Adrenal gland (tissue), 19 donors: ENCODE measurements around the gene TRAPPC11. TPM values are rescaled to one million over a fixed set of nuclear protein-coding genes. Genes with fewer than 3 reads are reported as not detected.

Experiments used
- DNase-seq, 7 donors: peaks; one replicate each; pipeline ENCODE4 v3.0.0-alpha.2; 2019 to 2020
- H3K27ac ChIP-seq, 5 donors: fragments of 200-600 bp; sonication (generic) in 4 of 5; 1 replicate in 3 of 5; 2 replicates in 2 of 5; pipeline versions ENCODE4 v1.5.1 to v1.8.0; 2016 to 2020; ENCODE audit warnings: mild to moderate bottlenecking in 1 of 5
- H3K27me3 ChIP-seq: fragments of 200-600 bp; 2 replicates; pipeline ENCODE4 v1.8.0; 2021
- H3K36me3 ChIP-seq, 2 donors: fragments of 200-600 bp; replicated peaks in 1 of 2; 1 replicate in 1 of 2; 2 replicates in 1 of 2; pipeline versions ENCODE4 v1.5.1 to v1.8.0; 2018 to 2022
- H3K4me1 ChIP-seq, 2 donors: fragments of 200-600 bp; replicated peaks in 1 of 2; 1 replicate in 1 of 2; 2 replicates in 1 of 2; pipeline versions ENCODE4 v1.5.1 to v1.8.0; 2018 to 2021
- H3K4me3 ChIP-seq, 4 donors: fragments of 200-600 bp; sonication (generic) in 3 of 4; one replicate each; pipeline ENCODE4 v1.5.1; 2016 to 2018
- H3K9me3 ChIP-seq, 3 donors: fragments of 200-600 bp; sonication (generic) in 1 of 3; replicated peaks in 1 of 3; 1 replicate in 2 of 3; 2 replicates in 1 of 3; pipeline versions ENCODE4 v1.5.1 to v1.8.0; 2016 to 2021
- POLR2A ChIP-seq, 2 donors: fragments of 450-650 bp; IDR thresholded peaks; one replicate each; pipeline ENCODE4 v1.6.1; 2017; ENCODE audit warnings: antibody characterized with exemption in 2 of 2, mild to moderate bottlenecking in 2 of 2, moderate library complexity in 1 of 2
- WGBS, 4 donors: extraction: QIAGEN DNeasy Blood & Tissue Kit in 2 of 4; methylation state at CpG; one replicate each; pipeline versions ENCODE4 v1.1.5 to v1.1.7; 2013 to 2017; 5-methylcytosine and 5-hydroxymethylcytosine counted together
- intact Hi-C, 2 donors: fragments of 100-400 bp; cut with DNase I; formaldehyde crosslinking; loops; one replicate each; pipeline versions ENCODE4 v1.14.1 to v1.15.0; 2022 to 2023
- long read RNA-seq, 10 donors: library from polyadenylated mRNA in 3 of 10; unstranded in 2 of 10; stranded (forward) in 1 of 10; transcript quantifications; one replicate each; pipeline ENCODE4 v2.0.0 and lab custom pipeline, GENCODE V29; 2021 to 2026
- polyA plus RNA-seq, 3 donors: library from polyadenylated mRNA; stranded (reverse); fragments of 200-250 nt in 2 of 3; fragments of 350-450 nt in 1 of 3; fragmentation: Illumina TruSeq in 1 of 3; extraction: RNeasy Lipid Tissue Mini Kit (QIAGEN cat#74804) in 1 of 3; gene quantifications; one replicate each; pipeline ENCODE4 v1.2.3, GENCODE V29; 2013 to 2014
- total RNA-seq, 9 donors: library from RNA; depleted of rRNA in 4 of 9; stranded (reverse); fragments of >200 nt in 4 of 9; fragments of 120-200 nt in 1 of 9; fragmentation: NEBNext Ultra II Directional in 1 of 9; extraction: Animal tissue kit (Norgen Biotek cat#: 25700) in 1 of 9; gene quantifications; one replicate each; pipeline versions ENCODE4 v1.1.0 to v1.2.4, GENCODE V29; 2013 to 2023
- TF ChIP-seq, protein P1 (sequence below), 6 experiments: fragments of 450-650 bp in 4 of 6; fragments of 200-600 bp in 2 of 6; sonication (generic) in 1 of 6; IDR thresholded peaks; 1 replicate in 5 of 6; 2 replicates in 1 of 6; pipeline versions ENCODE4 v1.5.1 to v1.8.0; 2016 to 2021; ENCODE audit warnings: antibody characterized with exemption in 6 of 6, mild to moderate bottlenecking in 2 of 6, moderate library complexity in 1 of 6
- donor health status: healthy with polysubstance abuse.
- donor health status: Bipolar disorder and iron deficiency.
- donor health status: DM: yes; HTN: yes; CAD: no.
- donor health status: DM: no; HTN: no; CAD: no.
- donor health status: DM: no; HTN: no; CAD: no.
- donor health status: DM: yes; HTN: yes; CAD: no.

The TRAPPC11 gene
- total RNA-seq (100 to 1,000 TPM in 1 of 9 donors, 10 to 100 TPM in 8; 34.9 to 116 (median 55.7) TPM), polyA plus RNA-seq (10 to 100 TPM; 20.5 to 43.4 (median 21.7) TPM)
- long read RNA-seq, donor 1, full-length matches to known transcripts, result 2 of 2 reads
- long read RNA-seq, donor 1, partial matches to known transcripts, result 0 of 2 reads
- long read RNA-seq, donor 1, other reads (novel, unspliced or antisense), result 0 of 2 reads
- long read RNA-seq, donor 2, full-length matches to known transcripts, result 2 of 2 reads
- long read RNA-seq, donor 2, partial matches to known transcripts, result 0 of 2 reads
- long read RNA-seq, donor 2, other reads (novel, unspliced or antisense), result 0 of 2 reads
- long read RNA-seq, donor 3, full-length matches to known transcripts, result 4 of 4 reads
- long read RNA-seq, donor 3, partial matches to known transcripts, result 0 of 4 reads
- long read RNA-seq, donor 3, other reads (novel, unspliced or antisense), result 0 of 4 reads
- long read RNA-seq, donor 4, full-length matches to known transcripts, result 1 of 4 reads
- long read RNA-seq, donor 4, partial matches to known transcripts, result 3 of 4 reads
- long read RNA-seq, donor 4, other reads (novel, unspliced or antisense), result 0 of 4 reads
- long read RNA-seq, donor 5, full-length matches to known transcripts, result 8 of 15 reads
- long read RNA-seq, donor 5, partial matches to known transcripts, result 3 of 15 reads
- long read RNA-seq, donor 5, other reads (novel, unspliced or antisense), result 4 of 15 reads
- long read RNA-seq, donor 6, full-length matches to known transcripts, result 3 of 4 reads
- long read RNA-seq, donor 6, partial matches to known transcripts, result 1 of 4 reads
- long read RNA-seq, donor 6, other reads (novel, unspliced or antisense), result 0 of 4 reads
- long read RNA-seq, donor 7, full-length matches to known transcripts, result 3 of 3 reads
- long read RNA-seq, donor 7, partial matches to known transcripts, result 0 of 3 reads
- long read RNA-seq, donor 7, other reads (novel, unspliced or antisense), result 0 of 3 reads
- long read RNA-seq, donor 8, full-length matches to known transcripts, result 4 of 4 reads
- long read RNA-seq, donor 8, partial matches to known transcripts, result 0 of 4 reads
- long read RNA-seq, donor 8, other reads (novel, unspliced or antisense), result 0 of 4 reads
- long read RNA-seq, donor 9, full-length matches to known transcripts, result 4 of 4 reads
- long read RNA-seq, donor 9, partial matches to known transcripts, result 0 of 4 reads
- long read RNA-seq, donor 9, other reads (novel, unspliced or antisense), result 0 of 4 reads
- long read RNA-seq, donor 10, full-length matches to known transcripts, result 1 of 6 reads
- long read RNA-seq, donor 10, partial matches to known transcripts, result 5 of 6 reads
- long read RNA-seq, donor 10, other reads (novel, unspliced or antisense), result 0 of 6 reads

DNA sequence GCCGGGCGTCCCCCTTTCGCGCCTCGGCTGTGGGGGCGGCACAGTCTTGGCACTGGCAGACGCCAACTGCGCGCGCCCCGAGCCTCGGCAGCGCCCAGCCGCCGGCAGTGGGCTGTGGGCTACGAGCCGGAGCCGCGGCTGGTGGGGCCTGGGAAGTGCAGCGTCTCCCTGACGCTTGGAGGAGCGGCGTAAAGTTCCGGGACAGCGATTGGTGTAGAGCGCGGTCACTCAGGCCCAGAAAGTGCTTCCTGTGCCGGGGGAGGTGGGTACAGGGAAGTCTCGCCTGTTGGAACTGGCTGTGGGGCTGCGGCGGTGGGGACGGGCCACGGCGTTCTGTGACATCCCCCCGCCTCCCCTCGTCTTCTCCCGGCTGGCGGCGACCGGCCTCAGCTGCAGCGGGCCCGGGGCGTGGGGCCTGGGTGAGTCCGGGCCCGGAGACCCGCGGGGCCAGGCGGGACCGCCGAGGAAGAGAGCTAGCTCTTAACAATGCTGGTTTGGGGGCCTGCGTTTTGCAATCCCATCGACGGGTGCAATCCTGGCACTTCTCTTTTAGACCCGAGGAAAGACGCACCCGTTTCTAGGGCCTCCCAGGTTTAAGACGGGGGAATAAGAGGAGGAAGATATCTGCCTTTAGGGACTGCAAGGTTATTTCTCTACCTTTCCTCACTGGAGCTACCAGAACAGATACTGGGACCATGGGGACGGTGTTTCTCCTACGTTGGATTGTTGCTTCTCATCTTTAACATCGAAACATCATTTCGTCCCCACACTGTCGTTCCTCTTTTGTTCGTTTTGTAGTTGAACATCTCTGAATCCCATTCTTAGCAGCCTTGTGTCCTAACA lies at the start of gene TRAPPC11, which contains the start of gene RWDD4:
Gene TRAPPC11 (plus strand): TSS at position 265 of the 843 bp plus-strand sequence. CDS start 4,575 bp downstream, outside the sequence.
Gene RWDD4 (minus strand): TSS at position 157 of the 843 bp plus-strand sequence. CDS start 233 bp downstream, outside the sequence.
- peak; percentile 98 to 99 (median 99) for DNase-seq
- H3K9me3 ChIP-seq, result no peaks in the 10 kb centered on the region
- intact Hi-C loops, result loop anchor here in 1 of 2 donors (10.0 kb wide), 2 partner anchors 154 to 184 kb away; partner anchors contain the start of gene ING2
- peaks cover 0 to 6% of the 10 kb centered on the region in 2 donors for H3K36me3 ChIP-seq
- peaks cover 22 to 32% of the 10 kb centered on the region in 2 donors for H3K4me1 ChIP-seq
- no peaks in the 10 kb centered on the region for H3K27me3 ChIP-seq
- peak within 1 kb of the TSS; percentile 31 to 93 (median 86) for H3K4me3 ChIP-seq
- TF ChIP-seq, protein P1, sequence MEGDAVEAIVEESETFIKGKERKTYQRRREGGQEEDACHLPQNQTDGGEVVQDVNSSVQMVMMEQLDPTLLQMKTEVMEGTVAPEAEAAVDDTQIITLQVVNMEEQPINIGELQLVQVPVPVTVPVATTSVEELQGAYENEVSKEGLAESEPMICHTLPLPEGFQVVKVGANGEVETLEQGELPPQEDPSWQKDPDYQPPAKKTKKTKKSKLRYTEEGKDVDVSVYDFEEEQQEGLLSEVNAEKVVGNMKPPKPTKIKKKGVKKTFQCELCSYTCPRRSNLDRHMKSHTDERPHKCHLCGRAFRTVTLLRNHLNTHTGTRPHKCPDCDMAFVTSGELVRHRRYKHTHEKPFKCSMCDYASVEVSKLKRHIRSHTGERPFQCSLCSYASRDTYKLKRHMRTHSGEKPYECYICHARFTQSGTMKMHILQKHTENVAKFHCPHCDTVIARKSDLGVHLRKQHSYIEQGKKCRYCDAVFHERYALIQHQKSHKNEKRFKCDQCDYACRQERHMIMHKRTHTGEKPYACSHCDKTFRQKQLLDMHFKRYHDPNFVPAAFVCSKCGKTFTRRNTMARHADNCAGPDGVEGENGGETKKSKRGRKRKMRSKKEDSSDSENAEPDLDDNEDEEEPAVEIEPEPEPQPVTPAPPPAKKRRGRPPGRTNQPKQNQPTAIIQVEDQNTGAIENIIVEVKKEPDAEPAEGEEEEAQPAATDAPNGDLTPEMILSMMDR (IDR thresholded peaks at IDR 0.05), result peak in 5 of 6 experiments; percentile 22 to 69 (median 50)
- TF ChIP-seq POLR2A (IDR thresholded peaks at IDR 0.05), result peak; percentile 90 to 99
- 0 to 1% (median 0%) methylated on average over 16 to 53 of the region's 63 CpGs for WGBS, 4 donors
- H3K27ac ChIP-seq, result peak within 1 kb of the TSS; percentile 66 to 99 (median 92)

- 83 to 100% (median 92%) methylated on average over 2 of the region's 2 CpGs for WGBS, 4 donors
- peaks cover 0 to 19% of the 10 kb centered on the region in 2 donors for H3K4me1 ChIP-seq
- no peak overlapping the region for H3K4me3 ChIP-seq
- no peaks in the 10 kb centered on the region for H3K9me3 ChIP-seq
- peak overlapping the region in 2 of 5 donors; percentile 22 to 71 for H3K27ac ChIP-seq
- no peaks in the 10 kb centered on the region for H3K36me3 ChIP-seq
- TF ChIP-seq, protein P1 (IDR thresholded peaks at IDR 0.05), result no peak
- no peak for TF ChIP-seq POLR2A (IDR thresholded peaks at IDR 0.05)
- intact Hi-C loops, result no loop called here
- no peaks in the 10 kb centered on the region for H3K27me3 ChIP-seq
- DNase-seq, result peak in 1 of 7 donors; percentile 67
These were observed 49.1 kb upstream of the TRAPPC11 start for GRCh38 chr4:183610033-183610432.

DNA sequence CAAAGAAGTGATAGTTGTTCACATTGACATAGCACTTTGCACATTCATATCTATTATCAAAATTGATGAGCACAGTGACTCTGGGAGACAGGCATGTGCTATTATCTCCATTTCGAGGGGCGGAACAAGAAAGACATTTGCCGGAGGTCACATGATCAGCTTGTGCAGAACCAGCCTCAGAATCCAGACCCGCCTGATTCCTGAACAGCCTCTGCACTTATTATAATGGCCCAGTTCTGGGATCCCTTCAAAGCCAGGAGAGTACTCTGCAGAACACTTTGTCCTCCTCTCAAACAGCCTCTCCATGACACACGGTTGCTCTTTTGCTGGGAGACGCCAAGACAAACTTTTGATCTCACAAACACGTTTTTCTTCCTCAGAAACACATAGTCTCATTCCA lies 48.5 kb upstream of the TRAPPC11 start:
- WGBS, 4 donors, result 32 to 53% (median 41%) methylated on average over 7 of the region's 7 CpGs
- Histone ChIP-seq H3K4me3 (no peak overlapping the region), H3K36me3 (no peaks in the 10 kb centered on the region), H3K4me1 (peaks cover 0 to 19% of the 10 kb centered on the region in 2 donors), H3K27ac (peak overlapping the region in 3 of 5 donors; percentile 8 to 71 (median 22)), H3K27me3 (no peaks in the 10 kb centered on the region), H3K9me3 (no peaks in the 10 kb centered on the region)
- TF ChIP-seq POLR2A (IDR thresholded peaks at IDR 0.05), result no peak
- TF ChIP-seq, protein P1 (IDR thresholded peaks at IDR 0.05), result no peak
- DNase-seq, result no peak
- intact Hi-C loops, result no loop called here
